NCI-H146 treated with DMSO at 0.1 percent for 48 hours (cell line): ENCODE results near the gene INF2.

Experiments
- DNase-seq: peaks from one replicate; lab custom pipeline; 2025; ENCODE audit not compliant: unreplicated experiment; lab: John Stamatoyannopoulos, UW

The INF2 gene

DNA sequence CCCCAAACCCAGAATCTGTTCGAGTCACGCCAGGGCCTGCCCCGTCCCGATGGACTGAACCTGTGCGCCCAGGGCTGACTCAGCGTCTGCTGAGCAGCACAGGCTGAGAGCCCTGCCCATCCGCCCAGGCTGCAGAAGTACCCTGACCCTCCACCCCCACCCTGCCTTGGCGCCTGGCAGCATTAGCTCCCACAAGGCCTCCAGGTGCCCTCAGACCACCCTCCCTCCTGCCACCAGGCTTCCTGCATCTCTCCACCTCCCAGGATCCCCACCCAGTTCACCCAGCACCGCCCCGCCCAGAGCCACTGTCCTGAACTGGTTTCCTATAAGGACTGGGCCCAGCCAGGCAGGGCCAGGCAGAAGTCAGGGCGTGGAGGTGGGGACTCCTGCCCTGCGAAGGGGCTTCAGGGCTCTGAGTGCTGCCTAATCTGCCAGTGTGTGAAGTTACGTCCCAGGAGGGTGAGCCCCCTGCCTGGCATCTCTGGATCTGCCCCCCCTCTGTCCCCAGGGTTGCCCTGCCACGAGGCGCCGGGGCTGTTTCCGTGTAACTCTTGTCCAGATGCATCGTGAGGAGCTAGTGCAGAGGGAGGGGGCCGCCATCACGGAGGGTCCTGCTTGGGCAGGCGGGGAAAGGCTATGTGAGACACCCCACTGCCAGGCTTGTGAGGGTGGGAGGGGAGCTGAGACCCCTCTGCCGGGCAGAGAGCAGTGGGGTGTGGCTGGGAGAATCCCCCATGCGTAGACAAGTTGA is 43.7 kb downstream of the INF2 start:
- DNase-seq, result no peak

DNA sequence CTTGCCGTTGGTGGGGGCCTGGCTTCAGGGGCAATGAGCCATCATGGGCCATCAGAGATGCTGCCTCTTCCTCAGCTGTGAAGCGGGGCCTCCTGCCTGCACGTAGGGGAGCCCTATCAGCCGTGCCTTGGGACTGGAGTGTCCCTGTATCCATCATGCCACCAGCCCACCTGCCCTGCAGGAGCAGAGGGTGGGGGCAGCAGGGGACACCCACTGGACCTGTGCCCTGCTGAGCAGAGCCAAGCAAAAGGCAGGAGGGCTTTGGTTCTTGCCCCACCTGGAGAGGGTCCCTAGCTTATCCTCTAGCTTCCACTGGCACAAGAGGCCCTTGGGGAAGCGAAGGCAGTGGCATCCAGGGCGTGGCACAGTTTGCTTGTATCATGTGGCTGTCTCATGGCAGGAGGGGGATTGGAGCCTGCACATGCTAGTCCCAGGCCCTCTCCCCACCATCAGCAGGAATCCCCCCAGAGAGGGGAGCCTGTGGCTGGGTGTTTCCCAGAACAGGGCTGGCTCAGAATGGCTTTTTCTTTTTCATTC is 44.7 kb downstream of the INF2 start:
- DNase-seq, result no peak

DNA sequence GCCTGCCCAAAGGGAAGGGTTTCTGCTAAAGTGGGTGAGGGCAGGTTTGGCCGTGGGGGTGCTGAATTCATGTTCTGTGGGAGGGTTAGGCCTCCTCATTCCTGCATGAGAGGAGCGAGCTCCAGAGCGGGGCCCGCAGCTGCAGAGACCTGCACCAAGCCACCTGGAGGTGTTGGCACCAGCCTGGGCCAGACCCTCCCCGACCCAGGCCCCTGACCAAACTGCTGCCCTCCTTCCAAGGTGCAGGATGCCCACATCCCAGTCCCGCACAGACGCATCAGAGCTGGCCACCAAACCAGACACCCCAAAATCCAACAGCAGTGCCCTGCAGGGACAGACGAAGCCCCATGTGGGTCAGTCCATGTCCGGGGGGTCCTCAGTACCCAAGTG is 45.2 kb downstream of the INF2 start:
- no peak for DNase-seq

- DNase-seq, result no peak
Observed at GRCh38 chr14:104734991-104735779, 45.8 kb downstream of the INF2 start.

- DNase-seq, result no peak
Observed at GRCh38 chr14:104735830-104736642, 46.6 kb downstream of the INF2 start.

DNA sequence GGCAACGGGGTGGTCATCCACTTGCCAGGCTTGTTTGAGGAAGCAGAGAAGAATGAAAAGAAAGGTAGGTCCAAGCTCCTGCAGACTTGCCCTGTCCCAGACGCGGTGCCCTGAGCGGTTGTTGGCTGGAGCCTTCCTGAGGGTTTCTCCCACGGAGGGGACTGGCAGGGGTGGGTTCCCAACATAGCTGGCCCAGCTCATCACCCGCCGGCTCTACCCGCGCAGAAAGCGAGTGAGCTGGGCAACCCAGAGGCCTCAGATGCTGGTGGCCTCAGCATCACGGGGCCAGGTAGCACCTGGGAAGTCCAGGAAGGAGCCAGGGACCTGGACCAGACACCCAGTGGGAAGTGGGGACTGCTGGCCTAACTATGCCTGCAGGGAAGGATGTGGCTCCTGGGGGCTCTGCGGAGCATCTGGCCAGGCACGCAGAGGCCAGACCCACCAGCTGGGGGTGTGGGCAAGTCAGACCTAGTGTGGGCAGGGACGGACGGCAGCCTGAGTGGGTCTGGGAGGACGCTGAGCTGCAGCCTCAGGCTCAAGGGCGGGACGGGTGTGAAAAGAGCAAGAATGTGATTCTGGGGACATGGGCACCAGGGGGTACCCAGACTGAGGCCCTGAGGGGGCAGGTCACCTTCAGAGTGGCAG is 49.1 kb downstream of the INF2 start:
- no peak for DNase-seq

DNA sequence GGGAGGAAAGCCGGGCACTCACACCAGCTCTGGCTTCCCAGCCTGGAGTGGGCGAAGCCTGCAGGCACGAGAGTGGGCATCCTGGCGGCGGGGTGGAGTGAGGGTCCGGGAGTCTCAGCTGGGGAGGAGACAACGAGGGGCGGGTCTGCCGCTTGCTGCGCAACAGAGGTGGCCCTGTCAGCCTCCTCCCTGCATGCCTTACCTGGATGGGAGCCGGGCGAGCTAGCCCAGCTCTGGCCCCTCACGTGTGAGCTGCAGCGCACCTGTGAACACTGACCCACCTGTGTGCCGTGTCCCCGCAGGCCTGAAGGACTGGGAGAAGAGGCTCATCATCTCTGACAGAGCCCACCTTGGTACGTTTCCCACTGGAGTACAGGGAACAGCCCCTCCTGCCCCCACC is 49.6 kb downstream of the INF2 start:
- DNase-seq, result no peak

GRCh38 chr14:104739546-104740516 is 50.4 kb downstream of the INF2 start:
- DNase-seq, result peak; percentile 48

- no peak for DNase-seq
Observed at GRCh38 chr14:104741108-104741802, 51.8 kb downstream of the INF2 start.

DNA sequence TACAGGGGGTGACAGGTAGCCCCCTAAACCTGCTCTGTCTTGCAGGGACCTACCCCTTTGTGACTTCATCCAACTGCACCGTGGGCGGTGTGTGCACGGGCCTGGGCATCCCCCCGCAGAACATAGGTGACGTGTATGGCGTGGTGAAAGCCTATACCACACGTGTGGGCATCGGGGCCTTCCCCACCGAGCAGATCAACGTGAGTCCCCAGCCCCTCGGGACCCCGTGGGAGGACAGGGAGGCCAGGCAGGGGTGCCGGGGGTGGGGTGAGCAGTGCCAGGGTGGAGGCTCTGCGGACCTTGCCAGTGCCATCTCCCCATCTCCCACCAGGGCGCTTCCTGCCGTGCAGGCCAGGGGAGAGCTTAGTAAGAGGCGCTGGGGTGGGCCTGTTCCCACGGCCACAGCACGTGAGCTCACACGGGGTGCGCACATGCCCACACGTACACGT is 52.4 kb downstream of the INF2 start:
- DNase-seq, result no peak

DNA sequence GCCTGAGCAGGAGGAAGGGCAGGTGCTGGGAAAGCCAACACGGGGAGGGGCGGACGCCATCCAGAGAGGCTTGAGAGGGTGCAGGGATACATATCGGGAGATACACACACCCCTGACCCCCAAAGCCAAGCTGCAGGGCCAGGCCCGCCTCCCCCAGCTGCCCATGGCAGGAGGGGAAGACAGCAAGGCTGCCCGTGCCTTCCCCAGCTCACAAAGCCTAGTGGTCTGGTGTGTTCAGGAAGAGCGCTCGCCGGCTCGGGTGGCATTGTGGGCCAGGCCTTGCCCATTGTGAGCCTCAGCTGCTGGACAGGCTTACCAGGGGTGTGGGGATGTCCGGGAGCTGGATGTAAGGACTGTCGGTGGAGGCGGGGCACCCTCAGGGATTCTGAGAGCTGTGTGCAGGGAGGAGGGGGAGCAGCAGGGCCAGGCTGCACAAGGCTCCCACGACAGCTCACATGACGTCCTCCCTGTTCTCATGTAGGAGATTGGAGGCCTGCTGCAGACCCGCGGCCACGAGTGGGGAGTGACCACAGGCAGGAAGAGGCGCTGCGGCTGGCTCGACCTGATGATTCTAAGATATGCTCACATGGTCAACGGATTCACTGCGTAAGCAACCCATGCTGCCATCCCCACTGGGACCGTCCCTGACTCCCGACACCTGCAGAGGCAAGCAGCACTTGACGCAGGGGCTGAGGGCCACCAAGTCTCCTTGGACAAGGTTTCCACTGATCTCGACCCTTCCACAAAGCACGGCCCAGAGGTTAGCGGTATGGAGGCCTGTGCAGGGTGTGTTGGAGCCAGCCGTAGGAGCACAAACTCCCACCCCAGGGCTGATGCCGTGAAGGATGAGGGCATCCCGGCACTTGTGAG is 53.4 kb downstream of the INF2 start:
- no peak for DNase-seq

- DNase-seq, result no peak
Observed at GRCh38 chr14:104743461-104744380, 54.3 kb downstream of the INF2 start.

- DNase-seq, result no peak
Observed at GRCh38 chr14:104744484-104744883, 55.1 kb downstream of the INF2 start.

- DNase-seq, result no peak
Observed at GRCh38 chr14:104745431-104745830, 56.0 kb downstream of the INF2 start.

DNA sequence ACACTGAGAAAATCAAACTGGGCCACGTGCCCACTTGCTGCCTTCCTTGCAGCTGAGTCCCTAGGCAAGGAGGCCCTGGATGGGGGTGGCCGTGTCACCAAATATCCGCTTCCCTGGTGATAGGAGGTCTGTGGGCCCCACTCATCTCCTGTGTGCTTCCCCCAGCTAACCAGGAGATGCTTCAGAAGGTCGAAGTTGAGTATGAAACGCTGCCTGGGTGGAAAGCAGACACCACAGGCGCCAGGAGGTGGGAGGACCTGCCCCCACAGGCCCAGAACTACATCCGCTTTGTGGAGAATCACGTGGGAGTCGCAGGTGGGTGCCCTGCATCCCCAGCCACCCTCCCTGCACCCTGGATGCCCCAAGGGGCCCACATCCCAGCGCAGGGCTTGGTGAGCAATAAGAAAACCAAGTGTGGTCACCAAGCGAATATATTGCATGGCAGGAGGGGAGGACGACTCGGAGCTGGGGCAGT is 56.7 kb downstream of the INF2 start:
- no peak for DNase-seq

DNA sequence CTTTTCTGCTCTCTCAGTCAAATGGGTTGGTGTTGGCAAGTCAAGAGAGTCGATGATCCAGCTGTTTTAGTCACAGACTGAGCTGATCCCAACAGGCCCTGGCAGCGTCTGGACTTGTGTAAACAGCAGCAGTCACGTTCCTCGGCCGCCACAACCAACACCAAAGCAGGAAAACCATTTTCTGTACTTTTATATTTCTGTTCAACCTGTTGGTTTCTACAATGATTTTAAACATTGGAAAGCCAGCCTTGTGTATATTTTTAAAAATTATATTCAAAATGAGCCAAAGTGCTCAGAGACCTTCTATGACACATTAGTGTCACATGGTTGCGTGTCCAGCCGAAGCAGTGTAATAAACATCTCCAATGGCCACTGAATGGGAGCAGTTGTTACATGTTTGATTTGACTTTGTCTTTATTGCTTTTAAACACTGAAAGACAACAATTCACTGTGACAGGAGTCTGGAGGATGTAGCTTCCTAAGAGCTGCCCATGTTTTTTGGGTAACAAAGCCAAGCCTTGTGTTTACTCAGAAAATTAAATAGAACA is 57.6 kb downstream of the INF2 start:
- no peak for DNase-seq

GRCh38 chr14:104747876-104748275 is 58.5 kb downstream of the INF2 start:
- no peak for DNase-seq
